GM19324 (cell line): ENCODE measurements around the gene ATXN2.
"Not testable (repeated sequence)": the region's sequence is repeated elsewhere in the genome, so short reads cannot be mapped to it uniquely, and the experiment has no call there.

Experiments used
- ATAC-seq: cut with Tn5 transposase; IDR thresholded peaks from one replicate; pipeline ENCODE4 v1.9.1; 2021; ENCODE audit warnings: mild to moderate bottlenecking, moderate library complexity; ENCODE audit not compliant: unreplicated experiment, low FRiP score

The ATXN2 gene

GRCh38 chr12:111507258-111507657 is 91.9 kb downstream of the ATXN2 start:
- ATAC-seq: not testable (repeated sequence)

GRCh38 chr12:111506260-111506659 is 92.9 kb downstream of the ATXN2 start:
- no peak for ATAC-seq

- ATAC-seq: no peak
These were observed 93.5 kb downstream of the ATXN2 start for GRCh38 chr12:111505601-111506036.

- ATAC-seq: no peak
These were observed 96.0 kb downstream of the ATXN2 start for GRCh38 chr12:111503116-111503515.

GRCh38 chr12:111494676-111495075 is 104.4 kb downstream of the ATXN2 start:
- ATAC-seq: no peak

GRCh38 chr12:111492979-111493378 is 106.1 kb downstream of the ATXN2 start:
- ATAC-seq: not testable (repeated sequence)

- no peak for ATAC-seq
These were observed 110.3 kb downstream of the ATXN2 start for GRCh38 chr12:111488798-111489197.

- ATAC-seq: no peak
These were observed 110.8 kb downstream of the ATXN2 start for GRCh38 chr12:111488271-111488670.

GRCh38 chr12:111482462-111482861 is 116.7 kb downstream of the ATXN2 start:
- ATAC-seq: no peak

GRCh38 chr12:111471236-111471635 is 127.9 kb downstream of the ATXN2 start:
- ATAC-seq: no peak

GRCh38 chr12:111469401-111469800 is 129.7 kb downstream of the ATXN2 start:
- no peak for ATAC-seq

GRCh38 chr12:111467857-111468241 is 131.3 kb downstream of the ATXN2 start:
- ATAC-seq: no peak

GRCh38 chr12:111467092-111467856 is 131.8 kb downstream of the ATXN2 start:
- no peak for ATAC-seq

GRCh38 chr12:111462210-111462769 is 136.8 kb downstream of the ATXN2 start:
- no peak for ATAC-seq

GRCh38 chr12:111460111-111460510 is 139.0 kb downstream of the ATXN2 start:
- ATAC-seq: not testable (repeated sequence)

GRCh38 chr12:111458546-111459172 is 140.5 kb downstream of the ATXN2 start:
- no peak for ATAC-seq

GRCh38 chr12:111457577-111457976 is 141.5 kb downstream of the ATXN2 start:
- no peak for ATAC-seq

- ATAC-seq: no peak
These were observed 142.0 kb downstream of the ATXN2 start for GRCh38 chr12:111457071-111457470.

GRCh38 chr12:111455448-111456320 is 143.4 kb downstream of the ATXN2 start:
- ATAC-seq: no peak

GRCh38 chr12:111454716-111455447 is 144.2 kb downstream of the ATXN2 start:
- no peak for ATAC-seq
